ENCODE data around the gene KRTAP19-7.

Gene KRTAP19-7, protein sequence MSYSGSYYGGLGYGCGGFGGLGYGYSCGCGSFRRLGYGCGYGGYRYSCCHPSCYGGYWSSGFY

GRCh38 chr21:30561264-30561895, at the start of gene KRTAP19-7:
Gene KRTAP19-7 (minus strand): TSS chr21:30561314. CDS start chr21:30561289, 25 bp downstream.
- no peak for DNase-seq (ENCODE audit: low read depth, low spot score)

DNA sequence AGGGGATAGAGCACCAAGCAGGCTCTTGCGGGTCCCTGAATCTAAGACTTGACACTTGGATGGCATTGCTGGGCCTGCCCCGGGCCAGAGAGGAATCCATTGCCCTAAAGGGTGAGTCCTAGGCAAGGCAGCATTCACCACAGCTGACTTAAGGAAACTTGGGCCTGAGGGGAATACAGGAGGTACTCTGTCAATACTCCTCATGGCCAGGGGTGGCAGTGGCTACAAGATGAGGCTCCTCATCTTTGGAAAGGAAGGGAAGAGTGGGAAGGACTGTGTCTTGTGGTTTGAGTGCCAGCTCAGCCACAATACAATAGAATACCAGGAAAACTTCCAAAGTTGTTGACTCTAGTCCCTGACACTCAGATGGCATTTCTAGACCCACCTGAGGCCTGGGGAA, 44.9 kb upstream of the KRTAP19-7 start:
- no peak for DNase-seq (ENCODE audit: low read depth, low spot score)

DNA sequence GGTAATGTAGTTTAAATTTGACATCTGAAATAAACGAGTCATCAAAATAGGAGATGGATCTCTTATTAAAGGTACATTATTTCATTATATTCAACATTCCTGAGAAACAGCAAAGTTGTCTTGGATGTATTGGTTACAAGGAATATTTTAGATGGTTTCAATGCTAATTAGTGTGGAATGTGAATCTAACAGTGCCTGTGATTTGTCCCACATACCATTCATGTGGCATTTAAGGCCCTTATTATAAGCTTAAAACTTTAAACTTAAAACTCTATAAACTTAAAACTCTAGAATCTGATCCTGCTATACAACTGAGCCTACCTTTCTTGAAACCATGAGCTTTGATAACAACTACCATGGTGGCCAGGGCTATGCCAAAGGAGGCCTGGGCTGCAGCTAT, 39.7 kb upstream of the KRTAP19-7 start, which contains the start of gene KRTAP22-1:
Gene KRTAP22-1 (plus strand): TSS at position 301 of the 400 bp plus-strand sequence.
- DNase-seq (ENCODE audit: low read depth, low spot score): no peak

GRCh38 chr21:30598802-30599201, 37.7 kb upstream of the KRTAP19-7 start, which contains the start of gene KRTAP6-2:
Gene KRTAP6-2 (minus strand): TSS chr21:30598902. CDS start chr21:30598874, 28 bp downstream.
- DNase-seq (ENCODE audit: low read depth, low spot score): no peak

DNA sequence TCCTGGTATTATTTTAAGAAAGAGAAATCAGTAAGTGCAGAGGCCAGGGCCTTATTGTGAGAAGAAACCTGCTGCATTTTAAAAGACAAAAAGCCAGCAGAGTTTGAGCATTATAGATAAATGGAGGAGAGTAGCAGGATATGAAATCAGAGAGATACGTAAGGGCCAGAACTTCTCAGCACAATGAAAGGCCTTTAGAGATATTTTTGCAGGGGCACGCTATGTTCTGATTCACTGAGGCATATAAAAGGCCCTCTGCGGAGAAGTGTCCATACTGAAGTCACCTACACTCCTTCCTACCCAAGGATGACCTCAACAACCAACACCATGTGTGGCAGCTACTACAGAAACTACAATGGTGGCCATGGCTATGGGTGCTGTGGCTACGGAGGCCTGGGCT, 31.0 kb upstream of the KRTAP19-7 start, which contains the start of gene KRTAP6-3:
Gene KRTAP6-3 (plus strand): TSS at position 301 of the 400 bp plus-strand sequence. CDS start 6 bp downstream, at position 307.
- DNase-seq (ENCODE audit: low read depth, low spot score): no peak

DNA sequence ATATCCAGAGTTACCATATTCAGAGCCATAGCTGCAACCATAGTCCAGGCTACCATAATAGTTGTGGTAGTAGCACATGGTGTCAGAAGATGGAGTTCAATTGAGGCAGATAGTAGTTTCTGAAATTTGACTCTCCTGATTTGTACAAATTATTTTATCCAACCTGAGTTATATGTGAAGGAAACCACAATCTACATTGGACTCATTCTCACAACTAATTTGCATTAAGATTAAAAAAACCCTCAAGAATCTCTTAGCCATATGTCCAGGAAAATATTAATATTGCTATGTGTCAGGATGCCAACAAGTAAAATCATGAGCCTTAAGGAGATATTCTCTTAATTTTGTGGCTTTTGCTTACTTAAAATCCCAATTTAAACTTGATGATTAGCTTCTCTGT, 29.2 kb upstream of the KRTAP19-7 start, which contains the start of gene KRTAP22-2:
Gene KRTAP22-2 (minus strand): TSS at position 101 of the 400 bp plus-strand sequence.
- no peak for DNase-seq (ENCODE audit: low read depth, low spot score)

DNA sequence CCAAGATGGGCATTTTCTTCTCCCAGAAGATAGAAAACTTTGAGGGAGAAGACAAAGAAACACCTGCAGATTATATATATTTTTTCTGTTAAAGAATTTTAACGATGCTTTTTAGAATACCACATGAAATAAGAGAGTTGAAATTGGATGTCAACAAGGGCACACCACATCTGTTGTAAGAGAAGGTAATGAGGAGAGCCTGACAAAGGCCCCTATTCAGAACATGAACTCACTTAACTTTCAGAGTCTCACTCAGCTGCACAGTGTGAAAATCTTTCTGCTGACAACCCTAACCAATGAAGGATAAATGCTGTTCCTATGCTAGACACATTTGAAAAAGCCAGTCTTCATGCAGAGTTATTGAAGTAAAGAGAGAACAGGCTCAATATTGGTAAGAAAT, 21.8 kb upstream of the KRTAP19-7 start:
- no peak for DNase-seq (ENCODE audit: low read depth, low spot score)

- DNase-seq (ENCODE audit: low read depth, low spot score): no peak
Measured at GRCh38 chr21:30580132-30580531, 19.0 kb upstream of the KRTAP19-7 start.

GRCh38 chr21:30579346-30579745, 18.2 kb upstream of the KRTAP19-7 start:
- no peak for DNase-seq (ENCODE audit: low read depth, low spot score)

- DNase-seq (ENCODE audit: low read depth, low spot score): no peak
Measured at GRCh38 chr21:30577766-30578165, 16.7 kb upstream of the KRTAP19-7 start.

GRCh38 chr21:30567617-30568016, 6.5 kb upstream of the KRTAP19-7 start:
- DNase-seq (ENCODE audit: low read depth, low spot score): no peak

DNA sequence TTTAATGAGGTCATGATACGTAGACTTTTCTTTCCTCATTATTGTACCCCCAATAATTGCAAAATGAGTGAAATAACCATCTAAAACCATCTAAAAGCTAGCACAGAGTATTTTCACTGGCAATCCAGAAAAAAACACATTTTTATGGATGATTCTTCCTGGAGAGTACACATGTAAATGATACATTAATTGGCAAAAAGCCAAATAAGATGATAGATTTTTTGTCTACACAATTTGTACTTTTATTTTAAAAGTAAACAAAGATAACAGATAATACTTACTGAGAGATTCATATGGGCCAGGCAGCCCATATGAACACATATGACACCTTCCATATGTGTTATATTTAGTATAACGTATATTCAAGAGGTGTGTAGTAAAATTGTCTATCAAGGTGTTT, 2.5 kb upstream of the KRTAP19-7 start:
- no peak for DNase-seq (ENCODE audit: low read depth, low spot score)

- DNase-seq (ENCODE audit: low read depth, low spot score): no peak
Measured at GRCh38 chr21:30563072-30563471, 2.0 kb upstream of the KRTAP19-7 start.

DNA sequence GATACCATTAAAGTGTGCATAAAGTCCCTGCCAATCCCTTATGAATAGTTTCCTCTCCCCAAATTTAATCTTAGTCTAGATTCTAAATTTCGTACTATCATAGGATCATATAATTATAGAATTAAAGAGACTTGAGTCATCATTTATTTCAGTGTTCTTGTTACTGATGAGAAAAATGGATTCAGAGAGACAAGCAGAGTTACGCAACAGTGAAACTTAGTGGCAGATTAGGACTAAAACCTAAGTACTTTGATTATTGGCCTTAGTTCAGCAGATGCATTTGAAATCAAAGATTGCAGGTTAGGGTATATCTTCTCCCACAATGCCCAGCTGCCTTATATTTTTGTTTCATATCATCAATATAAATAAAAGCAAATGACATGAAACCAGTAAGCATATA, 843 bp upstream of the KRTAP19-7 start:
- DNase-seq (ENCODE audit: low read depth, low spot score): no peak

GRCh38 chr21:30555095-30555494, 6.0 kb downstream of the KRTAP19-7 start:
- DNase-seq (ENCODE audit: low read depth, low spot score): no peak

DNA sequence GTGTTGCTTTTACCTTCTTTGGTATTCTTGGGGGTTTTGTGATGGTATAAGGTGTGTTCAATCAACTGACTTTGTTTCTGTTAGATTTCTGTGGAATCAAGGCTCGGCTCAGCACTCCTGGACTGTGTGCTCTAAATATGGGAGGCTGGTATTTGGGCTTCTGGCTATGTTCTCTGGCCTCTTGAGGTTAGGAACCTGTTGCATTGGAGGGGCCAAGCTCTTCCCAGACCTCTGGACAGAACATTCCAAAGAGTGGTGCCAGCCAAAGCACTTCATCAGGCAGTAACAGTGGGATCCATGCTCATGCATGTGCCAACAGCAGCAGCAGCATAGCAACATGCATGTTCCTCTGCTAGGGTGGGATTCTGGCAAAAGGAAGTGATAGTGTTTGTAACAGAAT, 8.3 kb downstream of the KRTAP19-7 start:
- DNase-seq (ENCODE audit: low read depth, low spot score): no peak

DNA sequence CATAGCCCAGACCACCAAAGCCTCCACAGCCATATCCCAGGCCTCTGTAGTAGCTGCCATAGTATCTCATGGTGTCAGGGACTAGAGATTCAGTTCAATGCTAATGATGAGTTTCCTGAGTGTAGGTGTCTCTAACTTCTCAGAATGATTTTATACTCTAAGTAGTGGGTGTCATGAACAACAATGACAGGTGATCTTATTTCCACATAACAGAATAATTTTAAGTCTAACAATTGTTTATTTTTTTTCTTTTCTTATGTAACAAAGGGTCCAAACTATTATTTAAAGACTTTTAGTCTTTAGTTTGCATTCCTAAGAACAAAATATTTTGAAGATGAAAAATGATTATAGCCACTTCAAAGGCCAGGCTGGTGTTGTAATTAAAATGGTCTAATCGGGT, 19.4 kb downstream of the KRTAP19-7 start, which contains the start of gene KRTAP19-6:
Gene KRTAP19-6 (minus strand): TSS at position 101 of the 400 bp plus-strand sequence. CDS start 31 bp downstream, at position 70.
- no peak for DNase-seq (ENCODE audit: low read depth, low spot score)

DNA sequence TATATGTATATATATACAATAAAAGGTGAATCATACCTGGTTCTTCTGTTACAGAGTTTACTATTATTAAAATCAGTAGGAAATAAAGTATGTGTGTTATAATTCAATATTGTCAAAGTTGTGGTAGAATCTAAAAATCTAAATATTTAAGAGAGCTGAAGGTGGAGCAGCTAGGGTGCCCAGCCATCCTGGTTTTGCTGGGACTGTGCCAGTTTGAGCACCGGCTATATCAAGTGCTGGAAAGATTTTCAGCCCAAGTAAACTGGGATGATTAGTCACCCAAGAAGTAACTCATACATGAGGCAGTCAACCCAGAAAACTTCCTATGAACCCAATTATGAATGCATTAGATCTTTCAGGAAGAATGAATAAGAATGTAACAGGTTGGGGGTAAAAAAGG, 42.2 kb downstream of the KRTAP19-7 start:
- no peak for DNase-seq (ENCODE audit: low read depth, low spot score)

- no peak for DNase-seq (ENCODE audit: low read depth, low spot score)
Measured at GRCh38 chr21:30515681-30516080, 45.4 kb downstream of the KRTAP19-7 start.

Data from smooth muscle cell of the brain vasculature (primary cell).